NCI-H2029 (cell line): Measurements from ENCODE around the gene PHYKPL.
"Not testable (repeated sequence)": the region's sequence is repeated elsewhere in the genome, so short reads cannot be mapped to it uniquely, and the experiment has no call there.

Experiments
- DNase-seq: peaks from one replicate; lab custom pipeline; 2025; lab: John Stamatoyannopoulos, UW

PHYKPL gene

GRCh38 chr5:178207183-178207916 is 25.3 kb downstream of the PHYKPL start:
- peak; percentile 92 for DNase-seq

- no peak for DNase-seq
These were observed 26.2 kb downstream of the PHYKPL start for GRCh38 chr5:178206166-178207101.

- no peak for DNase-seq
These were observed 26.9 kb downstream of the PHYKPL start for GRCh38 chr5:178205749-178206047.

GRCh38 chr5:178204935-178205748 is 27.5 kb downstream of the PHYKPL start:
- DNase-seq, result peak; percentile 63

- peak; percentile 91 for DNase-seq
These were observed 28.2 kb downstream of the PHYKPL start, which contains the start of gene HNRNPAB for GRCh38 chr5:178204182-178204934. Gene HNRNPAB (plus strand): TSS chr5:178204533. CDS start chr5:178204838, 305 bp downstream.

- DNase-seq, result no peak
These were observed 28.9 kb downstream of the PHYKPL start for GRCh38 chr5:178203670-178204181.

GRCh38 chr5:178202541-178202940 is 30.1 kb downstream of the PHYKPL start:
- no peak for DNase-seq

GRCh38 chr5:178201927-178202235 is 30.7 kb downstream of the PHYKPL start:
- DNase-seq, result no peak

- no peak for DNase-seq
These were observed 31.2 kb downstream of the PHYKPL start for GRCh38 chr5:178201221-178201926.

- DNase-seq, result no peak
These were observed 32.8 kb downstream of the PHYKPL start for GRCh38 chr5:178199581-178200434.

- no peak for DNase-seq
These were observed 33.9 kb downstream of the PHYKPL start for GRCh38 chr5:178198706-178199105.

- not testable (repeated sequence) for DNase-seq
These were observed 34.5 kb downstream of the PHYKPL start for GRCh38 chr5:178198151-178198550.

GRCh38 chr5:178196986-178197385 is 35.6 kb downstream of the PHYKPL start:
- no peak for DNase-seq

GRCh38 chr5:178196281-178196812 is 36.3 kb downstream of the PHYKPL start:
- no peak for DNase-seq

- DNase-seq, result no peak
These were observed 38.6 kb downstream of the PHYKPL start for GRCh38 chr5:178194026-178194425.

- no peak for DNase-seq
These were observed 39.3 kb downstream of the PHYKPL start for GRCh38 chr5:178193251-178193809.

GRCh38 chr5:178192787-178193186 is 39.8 kb downstream of the PHYKPL start:
- no peak for DNase-seq

GRCh38 chr5:178192244-178192643 is 40.4 kb downstream of the PHYKPL start:
- peak; percentile 33 for DNase-seq

GRCh38 chr5:178191661-178192060 is 40.9 kb downstream of the PHYKPL start:
- no peak for DNase-seq
